LNCAP (cell line): Measurements from ENCODE around the gene MTARC1.

ENCODE experiments used
- TF ChIP-seq, protein P1 (sequence below): fragments of 450-650 bp; IDR thresholded peaks from 2 replicates; pipeline ENCODE4 v1.5.1; 2017; ENCODE audit warnings: mild to moderate bottlenecking

Gene MTARC1

DNA sequence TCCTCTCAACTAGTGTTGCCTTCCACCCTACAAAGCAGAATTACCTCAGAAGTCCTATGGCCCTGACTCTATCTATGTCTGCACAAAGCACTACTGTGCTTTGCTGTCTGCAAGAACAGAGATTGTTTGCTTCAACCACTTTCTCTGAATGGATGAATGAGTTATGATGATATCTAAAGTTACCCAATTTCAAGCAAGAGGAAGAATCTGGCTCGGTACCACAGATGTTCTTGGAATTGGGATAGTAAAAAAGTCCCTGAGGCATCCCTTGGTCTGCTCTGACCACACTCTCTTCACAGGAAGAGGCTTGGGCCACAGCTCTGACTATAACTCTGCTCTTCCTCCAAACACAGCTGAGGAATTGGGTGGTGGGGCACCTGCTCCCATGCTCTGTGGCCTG is 31.2 kb downstream of the MTARC1 start:
- TF ChIP-seq, protein P1, sequence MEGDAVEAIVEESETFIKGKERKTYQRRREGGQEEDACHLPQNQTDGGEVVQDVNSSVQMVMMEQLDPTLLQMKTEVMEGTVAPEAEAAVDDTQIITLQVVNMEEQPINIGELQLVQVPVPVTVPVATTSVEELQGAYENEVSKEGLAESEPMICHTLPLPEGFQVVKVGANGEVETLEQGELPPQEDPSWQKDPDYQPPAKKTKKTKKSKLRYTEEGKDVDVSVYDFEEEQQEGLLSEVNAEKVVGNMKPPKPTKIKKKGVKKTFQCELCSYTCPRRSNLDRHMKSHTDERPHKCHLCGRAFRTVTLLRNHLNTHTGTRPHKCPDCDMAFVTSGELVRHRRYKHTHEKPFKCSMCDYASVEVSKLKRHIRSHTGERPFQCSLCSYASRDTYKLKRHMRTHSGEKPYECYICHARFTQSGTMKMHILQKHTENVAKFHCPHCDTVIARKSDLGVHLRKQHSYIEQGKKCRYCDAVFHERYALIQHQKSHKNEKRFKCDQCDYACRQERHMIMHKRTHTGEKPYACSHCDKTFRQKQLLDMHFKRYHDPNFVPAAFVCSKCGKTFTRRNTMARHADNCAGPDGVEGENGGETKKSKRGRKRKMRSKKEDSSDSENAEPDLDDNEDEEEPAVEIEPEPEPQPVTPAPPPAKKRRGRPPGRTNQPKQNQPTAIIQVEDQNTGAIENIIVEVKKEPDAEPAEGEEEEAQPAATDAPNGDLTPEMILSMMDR, result no peak

DNA sequence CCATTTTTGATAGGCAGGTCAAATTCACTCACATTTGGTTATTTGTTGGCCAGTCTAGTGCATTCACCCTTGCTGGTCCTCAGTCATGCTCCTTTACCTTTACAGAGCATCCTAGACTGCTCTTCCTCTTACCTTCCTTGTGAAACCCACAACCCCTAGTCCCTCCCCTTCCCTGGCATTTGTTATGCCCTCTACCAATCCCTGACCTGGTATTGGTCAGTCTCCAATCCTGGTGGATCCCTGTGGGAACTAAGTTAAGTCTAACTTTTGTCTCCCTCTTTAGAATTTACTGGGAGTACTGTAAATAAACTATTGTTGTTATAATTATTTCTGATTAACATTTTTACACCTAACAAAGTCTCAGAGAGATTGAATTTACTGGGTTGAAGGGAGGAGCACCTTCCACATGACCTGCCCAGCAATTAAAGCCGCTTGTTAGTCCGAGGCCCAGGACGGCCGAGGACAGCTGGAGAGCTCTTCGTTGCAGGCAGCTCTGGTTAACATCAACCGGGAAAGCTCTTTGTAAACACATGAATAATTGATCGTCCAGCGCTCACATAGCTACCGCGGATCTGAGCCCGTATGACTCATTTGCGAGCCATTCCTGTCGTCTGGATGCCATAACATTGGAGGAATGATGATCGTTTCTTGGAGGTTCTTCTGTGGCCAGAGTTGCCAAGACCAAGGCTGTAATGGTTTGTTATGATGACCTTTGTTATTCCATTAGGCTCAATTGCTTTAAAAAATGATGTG is 31.9 kb downstream of the MTARC1 start:
- TF ChIP-seq, protein P1, result no peak

DNA sequence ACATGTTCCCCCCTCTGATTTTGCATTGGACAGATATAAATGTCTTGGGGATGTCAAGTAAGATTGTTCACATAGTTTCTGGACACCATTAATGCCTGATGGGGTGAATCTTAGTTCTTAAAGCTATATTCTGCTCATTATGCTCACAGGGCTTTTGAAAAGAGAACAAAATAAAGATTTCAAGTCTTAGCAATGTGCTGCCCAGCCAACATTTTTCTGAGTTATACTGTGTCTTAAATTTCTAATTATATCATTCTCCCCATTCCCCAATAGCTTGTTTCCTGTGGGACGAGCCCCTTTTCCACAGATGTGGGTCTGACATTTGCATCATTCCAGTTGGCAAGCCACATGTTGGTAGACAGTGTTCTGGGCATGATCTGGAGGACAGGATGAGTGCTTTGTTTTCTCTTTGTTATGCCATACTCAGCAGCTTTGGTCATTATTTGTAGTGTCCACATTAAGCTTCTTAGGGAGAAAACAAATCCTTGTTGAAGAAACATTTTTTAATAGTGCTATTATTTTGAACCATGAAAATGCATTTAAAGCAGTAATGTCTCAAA is 32.8 kb downstream of the MTARC1 start:
- TF ChIP-seq, protein P1, result no peak

DNA sequence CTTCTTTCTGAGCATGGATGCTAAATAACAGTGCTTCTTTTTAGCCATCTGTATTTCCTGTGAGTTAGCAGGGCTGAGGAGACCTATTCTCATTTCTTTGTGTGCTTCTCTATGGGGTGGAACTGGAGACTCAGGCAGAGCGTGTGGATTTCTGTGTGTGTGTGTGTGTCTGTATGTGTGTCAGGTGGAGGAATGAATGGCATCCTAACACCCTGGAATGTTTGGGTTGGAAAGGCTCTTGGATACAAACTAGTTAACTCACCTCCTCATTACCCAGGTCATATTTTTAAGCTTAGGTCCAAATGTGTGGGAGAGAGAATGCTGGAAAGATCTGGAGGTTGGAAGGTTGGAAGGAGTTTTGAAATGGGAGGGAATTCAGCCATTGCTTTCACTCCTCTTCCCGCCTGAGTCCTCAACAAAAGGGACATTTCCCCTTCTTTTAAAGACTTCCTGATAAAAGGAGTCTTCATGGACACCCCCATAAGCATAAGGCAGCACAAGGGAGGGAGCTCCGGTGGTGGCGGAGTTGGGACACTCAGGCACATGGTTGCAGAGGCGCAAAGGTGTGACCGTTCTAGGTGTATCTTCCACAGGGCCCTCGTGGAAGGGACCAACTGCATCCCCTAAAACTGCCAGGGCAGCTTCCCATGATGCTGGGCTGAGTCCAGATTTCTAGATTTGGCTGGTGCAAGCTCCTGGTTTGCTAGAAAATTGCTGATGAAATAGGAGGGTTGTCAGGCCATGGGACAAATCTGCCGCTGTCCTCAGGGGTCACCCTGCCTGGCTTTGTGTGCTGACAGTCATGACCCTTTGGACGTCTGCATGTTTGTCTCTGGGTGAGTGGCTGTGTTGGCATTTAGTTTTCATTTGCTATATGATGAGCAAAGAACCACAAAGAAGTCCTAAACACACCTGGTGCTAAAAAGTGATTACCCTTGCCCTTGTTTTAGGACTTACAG is 37.6 kb downstream of the MTARC1 start:
- TF ChIP-seq, protein P1, result no peak

DNA sequence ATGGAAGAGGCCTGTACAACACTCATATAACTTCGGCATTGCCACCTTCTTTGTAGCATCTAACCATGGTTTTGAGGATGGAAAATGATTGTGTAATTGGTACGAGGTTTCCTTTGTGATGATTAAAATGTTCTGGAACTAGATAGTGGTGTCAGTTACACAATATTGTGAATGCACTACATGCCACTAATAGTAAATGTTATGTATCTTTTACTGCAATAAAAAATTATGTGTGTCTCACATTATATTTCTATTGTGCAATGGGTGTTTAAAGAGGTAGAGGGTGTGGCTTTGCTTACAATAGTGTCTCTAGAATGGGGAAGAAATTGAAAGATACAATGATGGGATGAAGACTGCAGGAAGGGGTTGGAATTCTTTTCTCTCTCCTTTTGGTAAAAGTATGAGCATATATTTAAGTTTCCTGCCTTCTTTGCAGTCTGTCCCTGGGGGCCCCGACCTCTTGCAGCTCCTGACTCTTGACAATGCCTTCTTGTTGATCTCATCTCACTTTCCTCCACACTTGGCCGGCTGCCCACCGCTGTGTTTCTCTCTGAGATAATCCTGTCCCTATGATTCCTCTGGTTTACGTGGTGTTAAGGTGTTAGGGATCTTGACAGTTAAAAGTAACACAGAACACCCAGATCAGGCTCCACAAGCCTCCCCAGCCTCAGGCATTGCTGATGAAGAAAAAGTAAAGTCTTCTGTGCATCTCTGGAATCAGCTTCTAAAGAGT is 39.3 kb downstream of the MTARC1 start:
- TF ChIP-seq, protein P1, result no peak

DNA sequence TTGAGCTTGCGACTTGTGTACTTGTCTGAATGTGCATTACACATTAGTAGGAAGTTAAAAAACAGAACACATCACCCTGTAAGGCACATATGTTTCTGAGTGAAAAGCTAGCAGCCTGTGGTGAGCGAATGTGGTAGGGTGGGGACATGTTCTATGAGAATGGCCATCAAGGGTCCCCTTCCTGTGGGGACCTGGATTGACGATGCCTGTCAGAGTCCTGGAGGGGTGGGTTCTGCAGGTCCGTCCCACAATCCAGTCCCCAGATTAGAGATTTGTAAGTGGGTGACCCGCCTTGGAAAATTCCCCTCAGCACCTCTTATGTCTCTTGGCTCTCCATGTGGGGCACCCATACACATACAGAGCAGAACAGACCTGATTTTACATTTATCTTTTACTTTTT is 40.0 kb downstream of the MTARC1 start:
- TF ChIP-seq, protein P1, result no peak
